ENCODE results near the gene LRPAP1. TPM values are rescaled to one million over a fixed set of nuclear protein-coding genes. Genes with fewer than 3 reads are reported as not detected.
A peak's percentile ranks its signal among the peaks of the same experiment; 100 is the strongest.
"Not testable (repeated sequence)": the region's sequence is repeated elsewhere in the genome, so short reads cannot be mapped to it uniquely, and the experiment has no call there.

The LRPAP1 gene, protein sequence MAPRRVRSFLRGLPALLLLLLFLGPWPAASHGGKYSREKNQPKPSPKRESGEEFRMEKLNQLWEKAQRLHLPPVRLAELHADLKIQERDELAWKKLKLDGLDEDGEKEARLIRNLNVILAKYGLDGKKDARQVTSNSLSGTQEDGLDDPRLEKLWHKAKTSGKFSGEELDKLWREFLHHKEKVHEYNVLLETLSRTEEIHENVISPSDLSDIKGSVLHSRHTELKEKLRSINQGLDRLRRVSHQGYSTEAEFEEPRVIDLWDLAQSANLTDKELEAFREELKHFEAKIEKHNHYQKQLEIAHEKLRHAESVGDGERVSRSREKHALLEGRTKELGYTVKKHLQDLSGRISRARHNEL
- polyA plus RNA-seq: 138 TPM

GRCh38 chr4:3531879-3532750, at the start of gene LRPAP1:
TSS of gene LRPAP1 (minus strand) at chr4:3532422. CDS start at chr4:3532412, 10 bp downstream.
- Mint-ChIP-seq H3K36me3 (no peaks in the 10 kb centered on the region), H3K9me3 (no peaks in the 10 kb centered on the region), H3K27ac (peak within 1 kb of the TSS; percentile 79 to 98 (median 95)), H3K4me3 (peak within 1 kb of the TSS; percentile 94 to 99 (median 98)), H3K4me1 (peaks cover 15 to 24% (median 18%) of the 10 kb centered on the region in 3 donors), H3K27me3 (peaks cover 1% of the 10 kb centered on the region)

GRCh38 chr4:3581334-3582090, 49.3 kb upstream of the LRPAP1 start:
- H3K36me3 Mint-ChIP-seq, H3K27ac Mint-ChIP-seq, H3K4me3 Mint-ChIP-seq, H3K27me3 Mint-ChIP-seq, H3K9me3 Mint-ChIP-seq, H3K4me1 Mint-ChIP-seq: not testable (repeated sequence)

DNA sequence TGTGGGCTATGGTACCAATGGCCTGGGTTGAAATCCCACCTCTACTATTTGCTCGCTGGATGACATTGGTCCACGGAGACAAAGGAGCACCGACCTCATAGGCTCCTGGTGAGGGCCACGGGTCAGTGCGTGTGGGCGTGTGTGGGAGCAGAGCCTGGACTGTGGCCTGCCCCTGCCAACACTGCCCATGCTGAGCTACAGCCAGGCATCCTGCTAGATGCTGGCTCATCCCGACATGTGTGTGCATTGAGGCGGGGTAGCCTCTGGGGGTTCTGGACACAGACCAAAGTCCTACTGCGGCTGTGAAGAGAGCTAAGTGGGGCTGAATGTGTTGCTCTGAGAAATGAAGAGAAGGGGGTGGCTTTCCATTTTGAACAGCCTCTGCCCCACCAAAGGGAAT, 48.6 kb upstream of the LRPAP1 start:
- not testable (repeated sequence) for H3K27me3 Mint-ChIP-seq, H3K36me3 Mint-ChIP-seq, H3K27ac Mint-ChIP-seq, H3K4me3 Mint-ChIP-seq, H3K4me1 Mint-ChIP-seq, H3K9me3 Mint-ChIP-seq

DNA sequence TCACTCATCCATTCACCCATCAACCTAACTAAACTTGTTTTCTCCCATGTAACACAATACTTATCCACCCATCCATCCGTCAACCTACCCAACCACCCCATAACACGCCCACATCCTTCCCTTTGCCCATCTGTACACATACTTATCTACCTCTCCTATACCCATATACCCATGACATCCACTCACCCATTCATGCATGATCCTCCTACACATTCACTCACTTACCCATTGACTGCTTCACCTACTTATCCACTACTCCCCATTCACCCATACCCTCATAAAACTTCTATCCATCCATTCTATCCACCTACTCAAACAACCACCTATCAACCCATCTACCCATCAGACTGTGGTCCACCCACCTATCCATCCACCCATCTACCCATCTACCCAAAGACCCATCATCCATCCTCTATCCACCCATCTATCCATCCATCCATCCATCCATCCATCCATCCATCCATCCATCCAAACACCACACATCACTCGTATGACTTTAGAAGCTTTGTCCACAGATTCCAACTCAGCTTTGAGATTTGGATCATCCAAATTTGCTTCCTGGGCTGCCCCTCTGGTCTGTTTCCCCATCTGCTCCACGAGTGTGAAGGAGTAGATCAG, 46.4 kb upstream of the LRPAP1 start:
- H3K4me1 Mint-ChIP-seq, H3K27me3 Mint-ChIP-seq, H3K9me3 Mint-ChIP-seq, H3K27ac Mint-ChIP-seq, H3K36me3 Mint-ChIP-seq, H3K4me3 Mint-ChIP-seq: not testable (repeated sequence)

DNA sequence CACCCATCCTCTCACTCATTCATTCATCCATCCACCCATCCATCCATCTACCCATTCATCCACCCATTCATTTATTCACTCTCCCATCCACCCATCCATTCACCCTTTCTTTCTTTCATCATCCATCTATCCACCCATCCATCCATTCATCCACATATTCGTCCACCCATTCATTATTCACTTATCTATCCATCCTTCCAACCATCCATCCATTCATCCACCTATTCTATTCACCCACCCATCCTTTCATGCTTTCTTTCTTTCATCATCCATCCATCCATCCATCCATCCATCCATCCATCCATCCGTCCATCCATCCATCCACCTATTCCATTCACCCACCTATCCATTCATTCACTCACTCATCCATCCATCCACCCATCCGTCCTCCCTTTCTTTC, 45.8 kb upstream of the LRPAP1 start:
- not testable (repeated sequence) for H3K27me3 Mint-ChIP-seq, H3K4me1 Mint-ChIP-seq, H3K4me3 Mint-ChIP-seq, H3K9me3 Mint-ChIP-seq, H3K36me3 Mint-ChIP-seq, H3K27ac Mint-ChIP-seq

GRCh38 chr4:3577208-3577892, 45.1 kb upstream of the LRPAP1 start:
- not testable (repeated sequence) for H3K4me3 Mint-ChIP-seq, H3K4me1 Mint-ChIP-seq, H3K27ac Mint-ChIP-seq, H3K9me3 Mint-ChIP-seq, H3K27me3 Mint-ChIP-seq, H3K36me3 Mint-ChIP-seq

- not testable (repeated sequence) for H3K36me3 Mint-ChIP-seq, H3K4me3 Mint-ChIP-seq, H3K27ac Mint-ChIP-seq, H3K9me3 Mint-ChIP-seq, H3K27me3 Mint-ChIP-seq, H3K4me1 Mint-ChIP-seq
These were observed 44.4 kb upstream of the LRPAP1 start for GRCh38 chr4:3576533-3577207.

DNA sequence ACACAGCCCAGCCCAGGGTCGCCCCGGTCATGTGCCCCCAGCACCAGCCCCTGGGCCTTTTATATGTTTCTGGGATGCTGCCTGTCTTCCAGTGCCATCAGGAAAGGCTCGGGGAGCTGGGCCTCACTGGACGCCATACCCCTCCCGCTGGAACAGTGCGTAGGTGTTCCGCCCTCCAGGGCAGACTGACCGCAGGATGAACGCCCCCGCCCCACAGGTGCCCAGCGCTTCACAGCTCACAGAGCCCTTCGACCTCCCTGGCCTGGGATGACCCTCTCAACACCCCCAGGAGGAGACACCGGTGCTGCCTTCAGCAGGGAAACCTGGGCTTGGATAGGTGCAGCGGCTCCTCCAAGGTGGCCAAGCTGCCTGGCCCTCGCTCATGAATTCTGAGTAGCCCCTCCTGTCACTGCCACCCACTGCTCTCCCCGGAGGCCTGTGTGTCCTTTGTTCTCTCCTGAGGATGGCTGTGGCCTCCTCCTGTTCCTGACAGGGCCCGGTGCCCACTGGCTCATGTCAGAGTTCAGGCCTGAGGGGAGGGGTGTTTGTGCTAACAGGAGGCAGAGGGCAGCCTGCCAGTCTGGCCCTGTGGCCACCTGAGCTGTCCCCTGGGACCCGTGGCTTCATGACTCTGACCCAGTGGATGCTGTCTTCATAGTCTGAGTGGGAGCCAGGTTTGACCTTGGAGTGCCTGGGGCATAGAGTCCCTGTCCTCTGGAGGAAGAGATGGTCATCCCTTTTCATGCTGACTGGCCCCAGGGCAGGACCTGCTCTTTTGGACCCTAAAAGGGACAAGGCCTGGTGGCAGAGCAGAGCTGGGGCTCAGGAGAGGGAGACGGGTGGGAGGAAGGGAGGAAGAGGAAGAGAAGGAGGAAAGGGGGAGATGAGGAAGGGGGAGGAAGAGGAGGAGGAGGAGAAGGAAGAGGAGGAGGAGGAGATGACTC, 43.5 kb upstream of the LRPAP1 start:
- not testable (repeated sequence) for H3K36me3 Mint-ChIP-seq, H3K27ac Mint-ChIP-seq, H3K27me3 Mint-ChIP-seq, H3K4me3 Mint-ChIP-seq, H3K4me1 Mint-ChIP-seq, H3K9me3 Mint-ChIP-seq

DNA sequence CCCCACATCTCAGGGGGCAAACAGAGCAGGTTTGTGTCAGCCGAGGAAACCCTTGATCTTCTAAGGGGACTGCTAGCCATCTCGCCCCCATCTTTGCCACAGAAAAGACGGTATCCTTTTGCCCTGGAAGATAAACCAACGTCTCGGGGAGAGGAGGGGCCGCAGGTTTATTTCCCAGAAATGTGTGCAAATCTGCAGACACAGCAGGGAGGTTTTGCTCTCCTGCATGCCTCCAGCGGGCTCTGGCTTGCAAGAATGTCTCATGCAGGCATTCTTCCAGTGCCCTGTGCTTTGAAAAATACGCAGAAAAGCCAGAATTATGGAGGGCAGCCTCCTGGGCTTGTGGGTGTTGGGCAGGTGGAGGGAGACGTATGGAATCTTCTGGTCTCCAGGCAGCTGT, 42.6 kb upstream of the LRPAP1 start:
- H3K4me1 Mint-ChIP-seq, H3K4me3 Mint-ChIP-seq, H3K36me3 Mint-ChIP-seq, H3K9me3 Mint-ChIP-seq, H3K27ac Mint-ChIP-seq, H3K27me3 Mint-ChIP-seq: not testable (repeated sequence)

DNA sequence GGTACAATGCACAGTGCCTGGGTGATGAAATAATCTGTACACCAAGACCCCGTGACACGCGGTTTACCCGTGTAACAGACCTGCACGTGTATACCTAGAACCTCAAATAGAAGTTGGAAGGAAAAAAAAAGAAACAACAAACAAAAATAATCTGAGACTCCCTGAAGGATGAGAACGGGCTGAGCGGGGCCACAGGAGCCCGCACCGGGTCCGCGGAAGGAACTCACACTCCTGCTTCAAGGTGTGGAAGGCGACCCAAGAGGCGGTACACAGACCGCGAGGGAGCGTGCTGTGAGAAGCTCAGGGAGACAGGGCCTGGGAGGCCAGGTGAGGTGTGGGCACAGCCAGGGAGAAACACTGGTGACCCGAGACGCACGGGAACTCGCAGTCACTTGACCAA, 42.1 kb upstream of the LRPAP1 start:
- not testable (repeated sequence) for H3K27ac Mint-ChIP-seq, H3K4me1 Mint-ChIP-seq, H3K27me3 Mint-ChIP-seq, H3K9me3 Mint-ChIP-seq, H3K4me3 Mint-ChIP-seq, H3K36me3 Mint-ChIP-seq

DNA sequence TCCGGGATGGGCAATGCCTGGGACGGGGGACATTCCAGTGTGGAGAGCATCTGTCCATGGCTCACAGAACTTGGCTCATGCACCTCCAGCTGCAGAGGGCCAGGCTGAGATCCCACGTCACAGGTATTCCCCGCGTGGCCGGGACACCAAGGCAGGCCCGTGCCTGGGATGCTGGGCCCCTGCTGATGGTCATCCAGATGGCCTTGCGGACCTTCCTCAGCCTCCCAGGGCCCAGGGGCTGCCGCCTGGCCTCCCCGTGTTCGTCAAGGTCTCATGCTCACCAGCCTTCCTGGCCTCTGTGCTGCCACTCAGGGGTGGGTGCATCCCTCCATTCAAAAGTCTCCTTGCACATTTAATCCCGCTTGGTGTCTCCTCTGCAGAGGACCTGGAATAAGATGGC, 40.9 kb upstream of the LRPAP1 start:
- Mint-ChIP-seq H3K4me1 (no peaks in the 10 kb centered on the region), H3K36me3 (no peaks in the 10 kb centered on the region), H3K9me3 (no peaks in the 10 kb centered on the region), H3K4me3 (no peak overlapping the region), H3K27me3 (no peaks in the 10 kb centered on the region), H3K27ac (no peak overlapping the region)

DNA sequence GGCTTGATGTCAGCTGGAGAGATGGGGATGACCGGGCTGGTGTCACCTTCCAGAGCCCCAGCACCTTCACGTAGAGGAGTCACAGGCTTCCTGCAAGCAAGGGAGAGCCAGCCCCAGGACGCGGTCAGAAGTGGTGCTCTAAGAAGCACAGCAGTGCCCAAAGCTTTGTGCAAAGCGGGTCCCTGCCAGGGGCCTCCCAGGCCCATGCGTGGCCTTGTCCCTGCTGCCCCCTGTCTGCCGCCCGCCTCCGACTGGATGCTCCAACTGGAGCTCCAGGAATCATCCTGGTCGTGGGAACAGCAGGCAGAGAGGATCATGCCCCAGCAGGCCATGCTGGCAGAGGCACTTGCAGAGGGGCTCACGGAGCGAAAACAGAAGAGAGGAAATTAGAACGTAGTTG, 40.1 kb upstream of the LRPAP1 start:
- Mint-ChIP-seq H3K4me3 (no peak overlapping the region), H3K36me3 (no peaks in the 10 kb centered on the region), H3K4me1 (no peaks in the 10 kb centered on the region), H3K27me3 (no peaks in the 10 kb centered on the region), H3K27ac (no peak overlapping the region), H3K9me3 (no peaks in the 10 kb centered on the region)

GRCh38 chr4:3571921-3572320, 39.7 kb upstream of the LRPAP1 start:
- H3K4me3 Mint-ChIP-seq: no peak overlapping the region
- no peak overlapping the region for H3K27ac Mint-ChIP-seq
- no peaks in the 10 kb centered on the region for H3K27me3 Mint-ChIP-seq
- no peaks in the 10 kb centered on the region for H3K36me3 Mint-ChIP-seq
- H3K9me3 Mint-ChIP-seq: no peaks in the 10 kb centered on the region
- no peaks in the 10 kb centered on the region for H3K4me1 Mint-ChIP-seq

All from IgD-negative memory B cell (primary cell).